ENCODE results near the gene WWOX.

Gene WWOX

DNA sequence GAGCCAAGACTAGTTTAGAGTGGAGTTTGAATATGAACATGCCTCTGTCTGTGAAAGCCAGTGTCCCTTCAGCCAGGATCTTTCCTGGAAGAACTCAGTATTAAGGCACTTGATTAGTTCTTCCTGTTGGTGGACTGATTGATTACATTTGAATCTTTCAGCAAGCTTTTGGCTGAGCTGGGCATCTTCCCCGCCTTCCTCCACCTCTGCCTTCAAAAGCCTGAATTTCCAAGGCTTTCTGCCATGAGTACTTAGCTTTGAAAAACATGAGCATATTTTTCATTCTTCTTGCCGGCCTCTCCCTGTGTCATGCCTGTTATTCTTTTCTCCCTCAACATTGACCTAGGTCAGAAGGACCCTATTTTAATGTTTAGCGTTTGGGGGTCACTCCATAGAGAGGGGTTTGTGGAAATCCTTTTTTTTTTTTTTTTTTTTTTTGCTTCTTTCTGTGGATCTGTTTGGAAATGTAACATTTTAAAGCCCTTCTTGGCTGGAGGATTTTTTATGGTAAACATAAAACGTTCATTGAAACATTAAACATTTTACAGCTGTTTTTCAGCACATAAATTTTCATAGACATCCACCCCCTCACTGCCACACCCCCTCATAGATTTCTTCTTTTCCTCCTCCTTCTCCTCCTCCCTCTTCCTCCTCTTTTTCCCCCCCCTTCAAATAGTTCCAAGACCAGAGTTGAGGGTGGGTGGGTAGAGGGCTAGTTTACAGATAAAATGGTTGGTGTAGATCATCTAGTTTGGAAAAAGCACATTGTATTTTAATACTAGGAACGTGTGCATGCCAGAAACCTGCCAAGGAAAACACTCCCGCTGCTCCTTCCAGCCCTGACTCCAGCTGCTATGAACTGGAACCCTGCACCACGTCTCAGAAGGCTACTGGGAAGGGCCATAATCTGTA is 645.9 kb downstream of the WWOX start:
- no peak for DNase-seq

GRCh38 chr16:78746718-78747117 is 647.3 kb downstream of the WWOX start:
- no peak for DNase-seq

DNA sequence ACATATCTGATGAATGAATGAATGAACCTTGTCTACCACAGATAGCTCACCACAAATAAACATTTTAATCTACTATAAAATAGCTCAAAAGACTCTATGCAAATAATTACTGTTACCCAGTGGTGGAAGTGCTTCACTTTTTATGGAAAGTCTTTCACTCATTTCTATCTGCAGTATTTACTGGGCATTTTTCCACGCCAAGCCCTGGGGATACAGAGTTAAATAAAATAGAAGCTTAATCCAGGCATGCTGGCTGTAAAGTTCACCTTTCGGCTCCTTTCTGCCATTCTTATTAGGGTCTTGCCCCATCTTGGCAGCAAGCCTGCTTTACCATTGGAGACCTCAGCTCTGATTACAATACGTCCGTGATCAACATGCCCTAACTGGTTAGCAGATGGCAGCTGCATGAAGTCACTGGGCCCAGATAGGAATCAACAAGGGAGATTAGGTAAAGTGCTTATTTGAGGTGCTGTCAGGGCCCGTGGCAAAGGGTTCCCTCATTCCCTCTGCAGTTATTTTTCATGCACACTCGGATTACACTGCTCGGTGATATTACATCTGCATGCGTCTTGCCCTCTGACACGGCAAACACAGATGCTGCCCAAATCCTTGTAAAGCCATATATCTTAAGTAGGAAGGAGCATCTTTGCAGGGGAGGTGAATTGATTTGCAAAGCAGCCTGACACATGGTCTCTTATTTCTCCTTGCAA is 648.9 kb downstream of the WWOX start:
- DNase-seq = no peak

GRCh38 chr16:78749745-78750268 is 650.4 kb downstream of the WWOX start:
- no peak for DNase-seq

DNA sequence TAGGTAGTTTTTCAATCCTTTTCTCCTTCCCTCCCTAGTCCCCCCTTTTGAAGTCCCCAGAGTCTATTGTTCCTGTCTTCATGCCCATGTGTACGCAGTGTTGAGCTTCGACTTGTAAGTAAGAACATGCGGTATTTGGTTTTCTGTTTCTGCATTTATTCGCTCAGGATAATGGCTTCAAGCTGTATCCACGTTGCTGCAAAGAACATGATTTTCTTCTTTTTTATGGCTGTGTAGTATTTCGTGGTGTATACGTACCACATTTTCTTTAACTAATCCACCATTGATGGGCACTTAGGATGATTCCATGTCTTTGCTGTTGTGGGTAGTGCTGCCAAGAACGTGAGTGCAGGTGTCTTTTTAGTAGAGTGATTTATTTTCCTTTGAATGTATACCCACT is 651.2 kb downstream of the WWOX start:
- DNase-seq = no peak

GRCh38 chr16:78751601-78752000 is 652.1 kb downstream of the WWOX start:
- DNase-seq = no peak

- DNase-seq = no peak
Observed at GRCh38 chr16:78754713-78755112, 655.3 kb downstream of the WWOX start.

DNA sequence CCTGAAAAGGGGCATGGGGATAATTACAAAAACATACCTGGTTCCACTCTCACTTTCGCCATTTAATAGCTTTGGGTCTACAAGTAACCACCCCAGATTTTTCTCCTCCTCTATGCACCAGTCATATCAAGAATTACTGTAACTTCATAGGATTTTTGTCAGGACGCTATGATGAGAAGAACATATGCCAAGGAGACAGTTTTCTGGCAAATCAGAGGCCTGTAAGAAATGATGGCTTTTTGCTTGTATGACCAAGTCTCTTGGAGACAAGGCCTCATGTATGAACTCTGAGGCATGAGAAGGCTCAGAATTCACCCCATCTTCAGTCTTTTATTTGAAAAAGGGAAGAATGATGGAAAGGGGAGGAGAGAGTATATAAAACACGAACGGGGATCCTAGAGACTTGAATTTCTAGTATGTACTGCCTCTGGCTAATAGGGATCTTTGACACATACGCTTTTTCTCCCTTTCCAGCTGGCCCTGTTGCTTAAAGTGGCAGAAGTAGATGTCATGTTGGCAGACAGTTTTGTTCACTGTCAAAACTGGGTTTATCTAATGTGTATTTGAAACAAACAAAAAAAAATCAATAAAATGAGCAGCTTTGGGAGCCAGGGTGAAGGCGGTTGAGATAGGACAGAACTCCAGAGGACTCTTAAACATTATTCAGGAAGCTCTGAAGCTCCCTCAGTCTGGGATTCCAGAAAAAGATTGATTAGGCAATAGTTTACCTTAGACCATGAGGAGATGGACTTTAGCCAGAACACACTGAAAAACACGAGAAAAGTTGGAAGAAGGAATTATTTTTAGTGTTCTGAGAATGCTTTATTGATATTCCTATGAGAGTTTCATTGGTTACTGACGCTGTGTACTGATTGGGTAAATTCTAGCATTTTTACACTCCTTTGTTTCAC is 656.6 kb downstream of the WWOX start:
- DNase-seq = no peak

- DNase-seq = no peak
Observed at GRCh38 chr16:78759596-78759995, 660.1 kb downstream of the WWOX start.

DNA sequence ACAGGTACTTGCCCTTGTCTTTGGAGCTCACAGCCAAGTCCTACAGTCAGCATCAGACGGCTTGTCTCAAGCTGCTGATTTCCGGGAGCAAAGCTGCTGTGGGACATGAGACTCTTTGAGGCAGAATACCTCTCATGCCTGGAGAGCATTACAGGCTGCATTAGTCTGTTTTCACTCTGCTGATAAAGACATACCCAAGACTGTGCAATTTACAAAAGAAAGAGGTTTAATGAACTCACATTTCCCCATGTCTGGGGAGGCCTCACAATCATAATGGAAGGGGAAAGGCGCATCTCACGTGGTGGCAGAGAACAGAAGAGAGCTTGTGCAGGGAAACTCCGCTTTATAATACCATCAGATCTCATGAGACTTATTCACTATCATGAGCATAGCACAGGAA is 661.2 kb downstream of the WWOX start:
- DNase-seq = no peak

GRCh38 chr16:78761427-78761826 is 662.0 kb downstream of the WWOX start:
- no peak for DNase-seq

- DNase-seq = no peak
Observed at GRCh38 chr16:78762222-78762621, 662.8 kb downstream of the WWOX start.

DNA sequence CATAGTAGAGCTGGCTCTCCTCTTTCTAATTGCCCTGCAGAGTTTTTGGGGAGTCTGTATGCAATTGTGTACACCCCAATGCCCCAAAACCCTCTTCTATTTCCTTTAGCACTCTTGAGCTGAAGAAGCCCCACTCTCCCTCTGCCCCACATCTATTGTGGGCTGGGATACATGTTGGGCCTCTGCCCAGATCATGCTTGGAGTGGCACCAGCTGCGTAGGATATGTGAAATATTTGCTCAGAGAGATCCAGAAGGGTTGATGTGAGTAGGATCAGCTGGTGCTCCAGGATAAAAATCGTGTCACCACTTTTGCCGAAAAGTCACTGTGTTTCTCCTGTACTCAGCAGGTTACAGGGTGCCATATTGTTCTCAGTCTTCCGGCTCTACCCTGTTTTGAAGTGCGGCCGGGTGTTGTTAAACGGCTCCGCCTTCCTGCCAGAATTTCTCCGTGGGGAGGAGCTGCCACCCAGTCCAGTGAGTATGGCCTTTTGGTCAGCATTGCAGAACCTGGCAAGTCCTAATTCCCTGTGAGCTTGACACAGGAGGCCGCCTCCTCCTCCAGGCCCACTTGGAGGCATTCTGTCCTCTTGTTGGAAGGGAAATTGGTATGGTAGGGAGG is 664.5 kb downstream of the WWOX start:
- no peak for DNase-seq

GRCh38 chr16:78764478-78764877 is 665.0 kb downstream of the WWOX start:
- DNase-seq = no peak

DNA sequence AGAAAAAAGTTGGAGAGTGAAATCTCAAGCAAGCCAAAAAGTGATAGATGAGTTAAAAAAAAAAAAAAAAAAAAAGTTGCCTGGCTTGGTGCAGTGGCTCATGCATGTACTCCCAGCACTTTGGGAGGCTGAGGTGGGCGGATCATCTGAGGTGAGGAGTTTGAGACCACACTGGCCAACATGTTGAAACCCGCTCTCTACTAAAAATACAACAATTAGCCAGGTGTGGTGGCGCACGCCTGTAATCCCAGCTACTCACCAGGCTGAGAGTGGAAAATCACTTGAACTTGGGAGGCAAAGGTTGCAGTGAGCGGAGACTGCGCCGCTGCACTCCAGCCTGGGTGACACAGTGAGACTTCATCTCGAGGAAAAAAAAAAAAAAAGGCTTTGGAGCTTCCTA is 668.8 kb downstream of the WWOX start:
- no peak for DNase-seq

- DNase-seq = no peak
Observed at GRCh38 chr16:78768718-78769117, 669.3 kb downstream of the WWOX start.

- DNase-seq = peak; percentile 17
Observed at GRCh38 chr16:78770353-78771091, 671.1 kb downstream of the WWOX start.

- no peak for DNase-seq
Observed at GRCh38 chr16:78773291-78773702, 673.8 kb downstream of the WWOX start.

GRCh38 chr16:78773706-78774105 is 674.3 kb downstream of the WWOX start:
- DNase-seq = no peak

DNA sequence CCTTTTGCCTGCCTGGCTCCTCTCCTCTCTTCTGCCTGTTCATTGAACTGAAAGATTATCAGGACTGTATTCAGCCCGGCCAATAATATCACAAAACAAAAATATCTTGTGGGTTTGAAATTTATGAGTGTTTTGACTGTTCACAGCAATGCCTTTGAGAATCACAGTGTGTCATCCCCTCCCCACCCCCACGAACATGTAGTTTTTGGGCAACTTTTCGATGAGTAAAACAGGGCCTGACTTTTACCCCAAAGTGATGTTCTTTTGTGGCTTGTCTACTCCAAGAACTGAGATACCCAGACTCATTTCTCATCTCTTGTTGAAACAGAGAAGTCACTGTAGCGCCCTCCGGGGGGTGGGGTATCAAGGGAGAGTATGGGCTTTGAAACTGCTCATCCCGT is 675.7 kb downstream of the WWOX start:
- DNase-seq = no peak
